NCI-H446 (cell line): ENCODE data around the gene DRC1.

Experiments
- DNase-seq, 2 experiments: peaks; one replicate each; lab custom pipeline; 2025; lab: John Stamatoyannopoulos, UW

DRC1 gene

GRCh38 chr2:26477911-26478253, 76.2 kb downstream of the DRC1 start, which contains the start of gene OTOF:
OTOF (minus strand) TSS chr2:26478124.
- DNase-seq, result peak; percentile 79 to 86

- no peak for DNase-seq
Measured at GRCh38 chr2:26478366-26478765, 76.6 kb downstream of the DRC1 start.

- no peak for DNase-seq
Measured at GRCh38 chr2:26479131-26479788, 77.5 kb downstream of the DRC1 start.

GRCh38 chr2:26479789-26480565, 78.3 kb downstream of the DRC1 start:
- DNase-seq, result no peak

GRCh38 chr2:26480566-26481423, 79.1 kb downstream of the DRC1 start:
- DNase-seq, result no peak

- DNase-seq, result no peak
Measured at GRCh38 chr2:26481706-26482105, 80.0 kb downstream of the DRC1 start.

- DNase-seq, result no peak
Measured at GRCh38 chr2:26482211-26483026, 80.7 kb downstream of the DRC1 start.

GRCh38 chr2:26483027-26483326, 81.3 kb downstream of the DRC1 start:
- no peak for DNase-seq

- no peak for DNase-seq
Measured at GRCh38 chr2:26483516-26483915, 81.8 kb downstream of the DRC1 start.

- DNase-seq, result peak; percentile 49 to 75
Measured at GRCh38 chr2:26483957-26484565, 82.3 kb downstream of the DRC1 start.

GRCh38 chr2:26484579-26484978, 82.9 kb downstream of the DRC1 start:
- no peak for DNase-seq

- no peak for DNase-seq
Measured at GRCh38 chr2:26485099-26485498, 83.4 kb downstream of the DRC1 start.

GRCh38 chr2:26485725-26486418, 84.2 kb downstream of the DRC1 start:
- no peak for DNase-seq

GRCh38 chr2:26486789-26487188, 85.1 kb downstream of the DRC1 start:
- no peak for DNase-seq

GRCh38 chr2:26487192-26487591, 85.5 kb downstream of the DRC1 start:
- no peak for DNase-seq

GRCh38 chr2:26488463-26489212, 86.9 kb downstream of the DRC1 start:
- peak; percentile 66 to 86 for DNase-seq

- no peak for DNase-seq
Measured at GRCh38 chr2:26489213-26489850, 87.6 kb downstream of the DRC1 start.

- DNase-seq, result no peak
Measured at GRCh38 chr2:26491563-26492167, 89.9 kb downstream of the DRC1 start.
